Activated naive CD4-positive, alpha-beta T cell treated with anti-CD3 and anti-CD28 coated beads, Interleukin-2, amount 50 U/mL, for 16 hours (primary cell): ENCODE results near the gene TRIM54.
"Not testable (repeated sequence)": the region's sequence is repeated elsewhere in the genome, so short reads cannot be mapped to it uniquely, and the experiment has no call there.

Source experiments
- DNase-seq: peaks from one replicate; pipeline ENCODE4 v3.0.0-alpha.2; 2020

Gene TRIM54

DNA sequence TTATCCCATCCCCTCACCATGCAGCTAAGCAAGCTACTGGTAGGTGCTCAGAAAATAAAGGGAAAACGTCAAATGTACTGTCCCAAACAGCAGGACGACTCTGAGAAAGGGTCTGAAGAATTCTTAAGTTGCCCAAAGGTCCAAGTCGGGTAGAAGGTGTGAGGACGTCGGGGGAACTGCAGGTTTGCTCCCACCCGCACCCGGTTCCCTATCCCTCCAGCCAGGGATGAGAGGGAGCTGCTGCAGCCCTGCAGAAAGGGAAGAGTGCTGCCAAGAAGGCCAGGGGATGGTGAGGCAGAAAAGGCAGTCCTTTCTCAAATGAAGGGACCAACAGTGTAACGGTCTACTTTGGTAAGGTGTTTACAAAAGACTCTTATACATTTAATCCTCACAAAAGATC lies 32.9 kb downstream of the TRIM54 start:
- no peak for DNase-seq

DNA sequence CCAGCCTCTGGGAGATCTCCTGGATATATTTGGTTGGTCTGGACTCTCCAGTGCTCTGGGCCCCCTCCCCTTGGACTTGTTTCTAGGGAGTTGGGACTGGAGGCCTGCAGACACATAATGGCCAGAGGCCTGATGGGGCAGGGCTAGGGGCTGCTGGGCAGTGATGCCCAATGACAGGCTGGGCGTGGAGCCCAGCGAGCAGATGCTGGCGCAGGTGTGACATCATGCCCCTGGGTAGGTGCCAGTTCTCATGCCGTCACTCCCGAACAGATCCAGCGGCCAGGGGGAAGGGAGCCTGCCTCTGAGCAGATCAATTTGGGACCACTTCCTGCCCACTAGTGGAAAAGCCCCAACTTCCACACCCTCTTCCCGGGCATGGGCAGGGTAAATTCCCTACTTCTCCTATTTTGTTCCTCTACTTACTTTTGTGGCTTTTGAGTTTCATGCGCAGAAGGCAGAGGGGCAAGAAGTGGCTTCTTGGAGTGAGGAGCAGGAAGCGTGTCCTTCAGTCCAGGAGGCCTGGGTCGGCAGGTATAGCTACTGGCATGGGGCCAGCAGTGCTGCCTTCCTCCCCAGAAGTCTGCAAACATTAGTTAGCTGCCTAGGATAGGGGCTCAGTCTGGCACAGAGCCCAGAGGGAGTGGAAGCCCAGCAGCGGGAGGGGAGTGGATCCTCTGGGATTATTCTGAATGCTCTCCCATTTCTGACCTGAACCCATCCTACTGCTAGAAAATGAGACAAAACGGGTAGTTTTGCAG lies 34.6 kb downstream of the TRIM54 start:
- no peak for DNase-seq

DNA sequence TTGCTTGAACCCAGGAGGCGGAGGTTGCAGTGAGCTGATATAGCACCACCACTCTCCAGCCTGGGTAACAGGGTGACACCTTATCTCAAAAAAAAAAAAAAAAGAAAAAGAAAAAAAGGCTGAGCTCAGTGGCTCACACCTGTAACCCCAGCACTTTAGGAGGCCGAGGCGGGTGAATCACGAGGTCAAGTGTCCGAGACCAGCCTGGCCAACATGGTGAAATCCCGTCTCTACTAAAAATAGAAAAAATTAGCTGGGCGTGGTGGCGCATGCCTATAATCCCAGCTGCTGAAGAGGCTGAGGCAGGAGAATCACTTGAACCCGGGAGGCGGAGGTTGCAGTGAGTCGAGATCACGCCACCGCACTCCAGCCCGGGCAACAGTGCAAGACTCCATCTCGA lies 37.6 kb downstream of the TRIM54 start:
- DNase-seq = not testable (repeated sequence)

DNA sequence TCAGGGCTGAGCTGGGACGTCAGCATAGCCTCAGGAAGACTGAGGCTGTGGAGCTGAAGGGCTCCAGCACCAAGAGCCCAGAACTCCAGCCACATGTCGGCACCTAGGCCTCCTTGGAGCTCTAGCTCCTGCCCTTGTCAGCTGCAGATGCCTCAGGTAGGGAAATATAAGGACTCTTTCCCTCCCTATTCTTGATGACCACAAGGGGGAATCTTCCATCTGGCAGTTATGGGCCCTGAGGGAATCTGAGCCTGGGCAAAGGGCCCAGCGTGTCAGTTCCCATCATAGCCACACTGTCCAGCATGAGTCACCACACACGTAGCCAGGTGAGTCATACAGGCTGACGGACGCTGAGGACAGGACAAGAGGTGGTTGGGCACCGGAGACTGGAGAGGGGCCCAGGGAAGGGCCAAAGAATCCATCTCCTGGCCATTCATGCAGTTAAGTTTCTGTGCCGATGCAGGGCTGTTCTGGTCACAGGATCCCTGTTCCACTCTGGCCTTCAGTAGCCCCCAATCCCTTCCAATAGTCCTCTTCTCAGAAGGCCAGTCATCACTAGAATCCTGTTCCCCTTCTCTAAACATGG lies 38.8 kb downstream of the TRIM54 start:
- DNase-seq = no peak

- no peak for DNase-seq
Measured at GRCh38 chr2:27322301-27322765, 40.1 kb downstream of the TRIM54 start.

GRCh38 chr2:27322766-27323595 lies 40.8 kb downstream of the TRIM54 start, which contains the start of gene MPV17:
Gene MPV17, minus strand, starts transcription at chr2:27323097. Its CDS starts 580 bp downstream, at chr2:27322517.
- peak; percentile 89 for DNase-seq

GRCh38 chr2:27323596-27324285 lies 41.5 kb downstream of the TRIM54 start:
- no peak for DNase-seq

GRCh38 chr2:27324720-27325119 lies 42.5 kb downstream of the TRIM54 start:
- no peak for DNase-seq

- DNase-seq = no peak
Measured at GRCh38 chr2:27335311-27335710, 53.1 kb downstream of the TRIM54 start.

- no peak for DNase-seq
Measured at GRCh38 chr2:27336173-27336572, 53.9 kb downstream of the TRIM54 start.

GRCh38 chr2:27347641-27348040 lies 65.4 kb downstream of the TRIM54 start:
- DNase-seq = no peak

DNA sequence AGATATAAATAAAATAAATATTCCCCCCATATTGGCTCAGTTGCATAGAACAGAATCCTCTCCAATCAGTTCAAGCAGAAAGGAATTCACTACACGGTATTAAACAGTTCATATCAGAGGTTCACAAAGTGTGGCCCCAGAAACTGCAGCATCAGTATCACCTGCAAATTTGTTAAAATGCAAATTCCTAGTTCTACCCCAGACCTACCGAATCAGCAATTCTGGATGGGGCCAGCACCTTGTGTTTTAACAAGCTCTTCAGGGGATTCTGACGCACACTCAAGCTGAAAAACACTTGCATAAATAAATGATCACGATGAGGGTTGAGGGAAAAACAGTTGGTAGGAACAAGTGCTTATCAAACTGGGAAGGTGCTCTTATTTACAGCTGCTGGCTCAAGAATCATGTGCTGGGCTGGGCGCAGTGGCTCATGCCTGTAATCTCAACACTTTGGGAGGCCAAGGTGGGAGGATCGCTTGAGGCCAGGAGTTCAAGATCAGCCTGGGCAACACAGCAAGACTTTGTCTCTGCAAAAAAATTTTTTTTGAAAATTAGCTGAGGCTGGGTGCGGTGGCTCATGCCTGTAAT lies 68.0 kb downstream of the TRIM54 start:
- no peak for DNase-seq

GRCh38 chr2:27351802-27352598 lies 69.8 kb downstream of the TRIM54 start:
- no peak for DNase-seq

GRCh38 chr2:27353386-27353761 lies 71.1 kb downstream of the TRIM54 start:
- DNase-seq = not testable (repeated sequence)

- no peak for DNase-seq
Measured at GRCh38 chr2:27353762-27354596, 71.8 kb downstream of the TRIM54 start.

- no peak for DNase-seq
Measured at GRCh38 chr2:27354597-27354927, 72.3 kb downstream of the TRIM54 start.

DNA sequence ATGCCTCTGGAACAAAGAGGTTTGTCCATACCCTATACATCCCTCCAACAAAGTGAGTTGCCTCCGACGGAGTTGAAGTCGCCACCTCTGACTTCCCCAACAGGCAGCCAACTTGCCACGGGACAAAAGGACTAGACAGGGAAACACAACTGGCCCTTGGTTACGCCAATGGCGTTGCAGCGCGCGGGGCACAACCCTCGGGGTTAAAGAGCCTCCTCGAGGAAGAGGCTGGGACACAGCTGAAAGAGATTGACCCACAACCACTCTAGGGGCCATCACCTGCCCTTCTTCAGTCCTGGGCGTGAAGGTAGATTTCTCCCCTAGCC lies 73.8 kb downstream of the TRIM54 start:
- no peak for DNase-seq

DNA sequence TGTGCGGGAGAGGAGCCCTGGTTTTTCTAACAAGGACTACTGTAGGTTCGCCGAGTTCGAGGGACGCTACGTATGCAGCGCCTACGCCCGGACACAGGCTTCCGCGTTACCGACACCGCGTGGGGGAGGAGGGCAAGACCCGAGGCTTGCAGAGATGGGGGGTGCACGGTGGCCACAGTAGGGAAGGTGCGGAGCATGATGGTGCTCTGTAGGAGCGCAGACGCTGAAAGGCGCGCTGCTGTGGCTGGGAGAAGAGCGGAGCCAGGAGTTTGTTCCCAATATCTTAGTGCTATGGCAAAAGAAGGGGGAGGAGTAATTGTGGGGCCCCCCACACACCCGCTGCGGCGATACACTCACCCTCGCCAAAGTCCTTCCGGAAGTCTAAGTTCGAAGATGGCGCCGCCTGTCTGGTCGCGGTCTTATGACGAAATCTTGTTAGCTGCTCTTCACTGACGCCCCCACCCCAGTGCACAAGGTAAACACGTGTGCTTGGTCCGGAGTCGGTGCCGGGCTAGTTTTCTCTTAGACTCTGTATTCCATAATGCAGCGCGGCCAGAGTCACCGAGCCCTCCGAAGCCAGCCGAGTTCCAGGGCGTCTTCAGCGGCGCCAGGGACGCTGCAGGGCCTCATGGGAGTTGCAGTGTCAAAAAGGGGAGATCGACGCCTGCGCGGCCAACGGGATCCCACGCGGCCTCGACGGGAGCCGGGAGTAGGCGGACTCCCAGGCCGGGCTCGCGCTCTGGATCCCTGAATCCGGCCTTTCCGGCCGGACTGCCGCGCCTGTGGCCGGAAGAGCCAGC lies 74.4 kb downstream of the TRIM54 start, which contains the start of gene GTF3C2:
TSS of gene GTF3C2 (minus strand) at position 383 of the 800 bp plus-strand sequence. CDS start 13,210 bp downstream, outside the sequence.
- peak; percentile 91 for DNase-seq
